ELR (cell line): Measurements from ENCODE around the gene MEGF9.
"Not testable (repeated sequence)": the region's sequence is repeated elsewhere in the genome, so short reads cannot be mapped to it uniquely, and the experiment has no call there.

Experiments
- DNase-seq: peaks from one replicate; pipeline ENCODE4 v3.0.0-alpha.2; 2015; ENCODE audit warnings: low read depth

Gene MEGF9

GRCh38 chr9:120571443-120572257, 142.6 kb downstream of the MEGF9 start:
- no peak for DNase-seq

DNA sequence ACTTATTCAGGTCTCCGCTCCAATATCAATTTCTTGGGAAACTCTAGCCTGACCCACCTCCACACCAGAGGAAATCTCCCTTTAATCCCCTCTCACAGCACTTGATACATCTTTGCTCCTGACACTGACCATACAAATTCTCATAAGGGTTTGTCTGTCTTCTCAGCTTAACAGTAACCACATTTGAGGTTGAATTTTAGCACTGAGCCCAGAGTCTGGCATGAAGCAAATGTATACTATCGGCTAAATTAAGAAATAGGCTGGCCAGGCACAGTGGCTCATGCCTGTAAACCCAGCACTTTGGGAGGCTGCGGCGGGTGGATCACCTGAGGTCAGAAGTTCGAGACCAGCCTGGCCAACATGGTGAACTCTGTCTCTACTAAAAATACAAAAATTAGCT, 144.0 kb downstream of the MEGF9 start:
- DNase-seq, result no peak

DNA sequence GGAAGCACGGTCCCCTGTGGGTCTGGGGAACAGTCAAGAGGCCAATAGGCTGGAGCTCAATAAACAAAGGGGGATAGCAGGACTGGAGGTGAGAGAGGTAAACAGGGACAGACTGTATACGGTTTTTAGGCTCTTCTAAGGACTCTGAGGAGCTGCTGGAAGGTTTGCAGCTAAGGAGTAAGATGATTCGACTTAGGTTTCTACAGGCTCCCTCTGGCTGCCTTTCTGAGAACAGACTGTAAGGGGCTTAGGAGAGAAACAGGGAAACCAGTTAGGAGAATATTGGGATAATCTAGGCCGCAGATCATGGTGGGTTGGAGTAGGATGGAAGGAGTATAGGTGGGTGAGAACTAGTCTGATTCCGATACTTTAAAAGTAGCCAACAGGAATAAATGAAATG, 144.7 kb downstream of the MEGF9 start:
- DNase-seq, result no peak

- no peak for DNase-seq
These were observed 145.5 kb downstream of the MEGF9 start for GRCh38 chr9:120568816-120569215.

DNA sequence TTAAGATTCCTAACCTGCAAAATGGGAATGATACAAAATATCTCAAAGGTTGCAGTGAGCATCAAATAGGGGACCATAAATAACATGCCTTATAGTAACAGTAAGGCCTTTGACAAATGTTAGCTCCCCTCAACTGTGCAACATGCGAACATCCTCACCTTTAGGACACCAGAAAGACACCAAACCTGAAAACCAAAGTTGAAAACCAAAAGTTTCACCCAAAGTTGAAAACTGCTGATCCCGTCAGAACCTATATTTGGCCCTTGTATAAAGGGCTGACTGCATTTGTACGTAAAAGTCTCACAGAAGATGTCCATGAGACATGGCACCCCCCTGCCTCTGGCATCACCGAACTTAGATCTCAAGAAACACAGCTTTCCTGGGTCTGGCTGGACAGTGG, 146.4 kb downstream of the MEGF9 start:
- DNase-seq, result no peak

DNA sequence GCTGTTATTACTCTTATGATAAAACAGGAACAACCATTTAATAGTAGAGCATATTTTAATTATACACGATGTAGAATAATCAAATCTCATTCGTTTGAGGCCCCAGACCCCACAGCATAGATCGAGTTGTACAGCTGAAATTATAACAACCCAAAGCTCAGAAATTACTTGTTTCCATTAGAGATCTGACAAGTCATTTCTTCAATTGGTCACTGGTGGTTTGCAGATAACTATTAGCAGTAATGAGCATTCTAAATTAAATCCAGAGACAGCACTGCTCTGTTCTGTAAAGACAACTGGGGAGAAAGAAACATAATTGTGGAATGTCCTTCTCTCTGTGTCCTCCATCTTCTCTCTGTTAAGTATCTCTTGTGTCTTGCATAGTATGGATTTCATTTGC, 147.2 kb downstream of the MEGF9 start:
- no peak for DNase-seq

DNA sequence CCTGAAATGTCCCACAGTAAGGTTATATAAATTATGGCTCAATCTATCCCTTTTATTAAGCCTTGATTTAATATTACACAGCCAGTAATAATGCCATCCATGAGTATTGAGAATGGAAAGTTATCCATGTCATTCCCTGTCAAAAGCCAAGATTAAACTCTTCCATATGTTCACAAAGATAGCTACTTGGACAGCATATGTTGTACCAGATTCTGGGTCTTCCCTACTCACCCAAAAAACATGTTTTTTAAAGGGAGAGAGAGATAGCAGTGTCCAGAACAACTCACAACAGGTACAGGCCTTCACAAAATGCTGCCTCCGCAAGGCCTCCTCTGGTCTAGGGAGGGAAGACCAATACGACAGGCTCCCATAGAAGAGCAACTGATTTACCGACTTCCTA, 149.7 kb downstream of the MEGF9 start:
- no peak for DNase-seq

DNA sequence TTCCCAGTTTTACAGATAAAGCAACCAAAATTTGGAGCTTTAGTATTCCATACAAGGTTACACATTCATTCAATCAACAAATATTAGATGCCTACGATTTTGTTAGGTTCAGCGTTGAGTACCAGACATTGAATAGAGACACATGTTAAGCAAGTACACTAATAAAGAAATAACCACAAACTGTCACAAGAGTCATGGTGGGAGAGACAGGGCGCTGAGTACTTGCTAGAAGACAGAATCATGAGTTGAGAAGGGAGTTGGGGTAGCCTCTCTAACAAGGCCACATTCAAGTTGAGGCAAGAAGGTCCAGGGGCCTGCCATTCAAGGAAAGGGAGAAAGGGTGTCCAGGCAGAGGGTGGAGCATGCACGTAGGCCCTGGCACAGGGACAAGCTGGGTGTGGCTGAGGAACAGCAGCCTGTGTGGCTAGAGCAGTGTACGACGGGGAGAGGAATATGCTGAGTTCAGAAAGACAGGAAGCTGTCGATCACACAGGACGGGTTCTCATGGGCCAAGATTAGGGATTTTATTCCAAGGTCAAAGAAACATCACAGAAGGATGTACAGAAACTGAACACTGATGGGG, 151.3 kb downstream of the MEGF9 start:
- DNase-seq, result no peak

DNA sequence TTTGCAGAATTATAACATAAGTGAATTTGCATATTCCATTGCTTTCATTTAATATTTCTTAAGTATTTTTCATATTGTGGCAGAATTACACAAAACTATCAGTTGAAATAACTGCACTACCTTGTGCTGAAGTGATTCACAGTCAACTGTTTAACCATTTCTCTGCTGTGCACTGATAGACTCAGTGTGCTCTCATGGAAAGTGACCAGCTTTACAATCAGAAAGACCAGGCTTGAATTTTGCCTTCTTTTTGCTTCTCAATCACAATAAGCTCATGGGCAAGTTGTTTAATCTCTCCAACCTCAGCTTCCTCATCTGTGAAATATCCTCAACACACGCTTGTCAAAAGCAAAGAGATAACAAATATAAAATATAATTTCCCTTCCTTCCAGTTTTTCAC, 152.6 kb downstream of the MEGF9 start:
- no peak for DNase-seq

DNA sequence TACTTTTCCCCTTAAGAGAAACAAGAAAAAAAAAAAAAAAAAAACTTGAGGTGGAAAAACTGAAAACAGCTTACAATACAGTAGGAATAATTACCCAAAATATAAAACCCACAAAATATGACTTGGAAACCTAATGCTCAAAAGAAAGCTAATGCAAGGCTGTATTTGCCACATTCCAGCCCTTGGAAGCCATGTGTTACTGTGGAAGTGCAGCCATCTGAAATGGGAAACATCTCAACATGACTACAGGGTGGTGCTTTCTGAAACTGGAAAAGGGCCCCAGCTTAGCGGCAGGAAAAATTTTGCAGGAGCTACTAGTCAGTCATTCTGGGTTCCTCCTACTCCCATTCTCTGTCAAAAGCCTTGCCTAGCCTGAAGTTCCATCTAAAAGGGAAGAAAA, 154.7 kb downstream of the MEGF9 start:
- DNase-seq, result no peak

DNA sequence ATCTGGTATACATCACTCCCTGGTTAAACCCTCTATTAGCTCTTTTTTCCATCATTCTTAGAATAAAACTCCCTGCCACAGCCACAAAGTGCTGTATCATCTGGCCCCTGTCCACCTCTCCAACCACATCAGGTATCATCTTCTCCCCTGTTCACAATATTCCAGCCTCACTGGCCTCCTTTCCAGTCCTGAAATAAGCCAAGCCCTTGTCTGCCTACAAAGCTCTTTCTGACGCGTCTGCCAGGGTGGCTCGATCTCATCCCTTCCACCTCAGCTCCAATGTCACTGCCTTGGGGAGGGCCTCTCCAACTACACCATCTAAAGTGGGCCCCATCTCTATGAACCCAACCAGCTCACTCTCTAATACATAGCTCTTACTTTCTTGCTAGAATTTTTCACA, 155.8 kb downstream of the MEGF9 start:
- DNase-seq, result no peak

GRCh38 chr9:120557205-120557604, 157.1 kb downstream of the MEGF9 start:
- DNase-seq, result no peak

GRCh38 chr9:120556775-120557174, 157.5 kb downstream of the MEGF9 start:
- no peak for DNase-seq

- no peak for DNase-seq
These were observed 158.4 kb downstream of the MEGF9 start for GRCh38 chr9:120555839-120556238.

GRCh38 chr9:120552210-120552704, 162.0 kb downstream of the MEGF9 start:
- not testable (repeated sequence) for DNase-seq
